ENCODE results near the gene UTS2B. TPM values are rescaled to one million over a fixed set of nuclear protein-coding genes. Genes with fewer than 3 reads are reported as not detected.

The UTS2B gene
- total and polyA plus RNA-seq, 10 of the 15 experiments (the other 5 are each of a cell fraction or from before 2014, with no cell fraction given) = 0.15 to 0.72 (median 0.44) TPM

GRCh38 chr3:191368755-191369615 lies 38.7 kb upstream of the UTS2B start:
- in situ Hi-C loops (cut with MboI) = no loop called here
- no peak for DNase-seq (ENCODE audit: low read depth, low spot score)
- H3K36me3 ChIP-seq (ENCODE audit: control insufficient read depth in 2 of 2, insufficient read depth in 2 of 2, low read length in 1 of 2) = peaks cover 0 to 7% of the 10 kb centered on the region in 2 experiments; a peak in 3 of 4 replicates
- intact Hi-C loops (cut with micrococcal nuclease; ENCODE audit: unreplicated experiment) = no loop called here
- no peaks in the 10 kb centered on the region for H4K20me1 ChIP-seq (ENCODE audit: control insufficient read depth, insufficient read depth)
- no peaks in the 10 kb centered on the region for H3K9me3 ChIP-seq (replicated peaks; ENCODE audit: control insufficient read depth, insufficient read depth, low read length)
- CTCF ChIA-PET = interaction anchor here (0.7 to 1.7 kb wide), 2 partner anchors 8 to 37 kb away, joined by 3 to 4 read pairs; no protein-coding TSS in a partner anchor
- no TSS peak for BruUV-seq (replicated peaks)
- no peak overlapping the region for H3K4me3 ChIP-seq
- H3K27me3 ChIP-seq (replicated peaks in 1 of 2; ENCODE audit: control insufficient read depth in 2 of 2, insufficient read depth in 2 of 2, low read length in 1 of 2) = no peaks in the 10 kb centered on the region
- no peaks in the 10 kb centered on the region for H3K79me2 ChIP-seq (ENCODE audit: control insufficient read depth, insufficient read depth, low read length)
- SMC1A ChIA-PET (ENCODE audit: uncharacterized antibody, unreplicated experiment) = interaction anchor here (0.6 to 1.8 kb wide), 8 partner anchors 9 to 125 kb away, joined by 3 to 7 read pairs (median 4); no protein-coding TSS in a partner anchor
- no peak overlapping the region for H2AFZ ChIP-seq (ENCODE audit: control insufficient read depth, low read depth, low read length)
- H3K27ac ChIP-seq (ENCODE audit: control insufficient read depth, insufficient read depth) = no peak overlapping the region
- H3K9ac ChIP-seq (ENCODE audit: control insufficient read depth, insufficient read depth, low read length) = no peak overlapping the region
- TF ChIP-seq SRF (IDR thresholded peaks at IDR 0.05; ENCODE audit: low read depth in 2 of 2, low read length in 2 of 2) (no peak), RUNX3 (IDR thresholded peaks at IDR 0.05; ENCODE audit: low read length) (no peak), SREBF1 (IDR thresholded peaks at IDR 0.05; ENCODE audit: low read length) (no peak), SMC3 (IDR thresholded peaks at IDR 0.05; ENCODE audit: borderline replicate concordance, low read length) (no peak), ESRRA (IDR thresholded peaks at IDR 0.05; ENCODE audit: low read length) (no peak), ZNF384 (IDR thresholded peaks at IDR 0.05; ENCODE audit: borderline replicate concordance, low read depth, low read length) (no peak), IRF3 (IDR thresholded peaks at IDR 0.05) (no peak), USF1 (IDR thresholded peaks at IDR 0.05; ENCODE audit: borderline replicate concordance, extremely low read length, insufficient read depth, low read depth, low read length) (no peak), EGR1 (IDR thresholded peaks at IDR 0.05; ENCODE audit: borderline replicate concordance in 1 of 2, low read depth in 2 of 2, low read length in 2 of 2) (no peak), SMAD1 (IDR thresholded peaks at IDR 0.05; ENCODE audit: low read depth, partially characterized antibody) (no peak), NRF1 (conservative IDR thresholded peaks at IDR 0.05; ENCODE audit: low read depth, low read length) (no peak), POLR2AphosphoS2 (IDR thresholded peaks at IDR 0.05; ENCODE audit: low read depth, low read length) (no peak), BCL3 (IDR thresholded peaks at IDR 0.05; ENCODE audit: borderline replicate concordance, insufficient read depth, low read depth, low read length, poor library complexity, severe bottlenecking) (no peak)
- no peak for ATAC-seq
- no peak overlapping the region for H3K4me2 ChIP-seq (ENCODE audit: control insufficient read depth, insufficient read depth)
- POLR2A ChIA-PET = no interaction called here
- no peak for FAIRE-seq
- 84% methylated on average over 5 of the region's 5 CpGs for WGBS (ENCODE audit: insufficient coverage, insufficient replicate concordance, low lambda C conversion rate, missing lambda C conversion rate)
- H3K4me1 ChIP-seq (ENCODE audit: control insufficient read depth, insufficient read depth, low read length) = no peaks in the 10 kb centered on the region
- RAD21 ChIA-PET (ENCODE audit: unreplicated experiment) = interaction anchor here (0.8 kb wide), 1 partner anchor 14 kb away, joined by 3 read pairs; no protein-coding TSS in a partner anchor
